ENCODE measurements around the gene PAEP. TPM values are rescaled to one million over a fixed set of nuclear protein-coding genes. Genes with fewer than 3 reads are reported as not detected.
"Not testable (repeated sequence)": the region's sequence is repeated elsewhere in the genome, so short reads cannot be mapped to it uniquely, and the experiment has no call there.

The PAEP gene
- not detected in 2 replicates for total RNA-seq (2014; rRNA removed)
- polyA plus RNA-seq (2012) = not detected

GRCh38 chr9:135561391-135562234 is at the start of gene PAEP:
Gene PAEP, plus strand, starts transcription at chr9:135561756.
- DNase-seq (ENCODE audit: low read depth) = peak; percentile 8

- DNase-seq (ENCODE audit: low read depth) = no peak
Measured at GRCh38 chr9:135512241-135512603, 49.3 kb upstream of the PAEP start.

GRCh38 chr9:135512904-135513303 is 48.7 kb upstream of the PAEP start:
- DNase-seq (ENCODE audit: low read depth) = no peak

GRCh38 chr9:135513351-135513846 is 48.2 kb upstream of the PAEP start:
- DNase-seq (ENCODE audit: low read depth) = no peak

GRCh38 chr9:135513906-135514305 is 47.6 kb upstream of the PAEP start:
- DNase-seq (ENCODE audit: low read depth) = not testable (repeated sequence)

GRCh38 chr9:135514342-135515082 is 47.0 kb upstream of the PAEP start:
- no peak for DNase-seq (ENCODE audit: low read depth)

- DNase-seq (ENCODE audit: low read depth) = no peak
Measured at GRCh38 chr9:135515083-135515951, 46.2 kb upstream of the PAEP start.

GRCh38 chr9:135516132-135516860 is 45.3 kb upstream of the PAEP start:
- DNase-seq (ENCODE audit: low read depth) = no peak

GRCh38 chr9:135517407-135517822 is 44.1 kb upstream of the PAEP start:
- DNase-seq (ENCODE audit: low read depth) = no peak

- no peak for DNase-seq (ENCODE audit: low read depth)
Measured at GRCh38 chr9:135519179-135519971, 42.2 kb upstream of the PAEP start.

- no peak for DNase-seq (ENCODE audit: low read depth)
Measured at GRCh38 chr9:135520916-135521607, 40.5 kb upstream of the PAEP start, which contains the start of gene LCN1. Gene LCN1, plus strand, starts transcription at chr9:135521440. Its CDS starts 58 bp downstream, at chr9:135521498.

- no peak for DNase-seq (ENCODE audit: low read depth)
Measured at GRCh38 chr9:135521608-135522095, 39.9 kb upstream of the PAEP start.

GRCh38 chr9:135522137-135522877 is 39.2 kb upstream of the PAEP start:
- DNase-seq (ENCODE audit: low read depth) = no peak

GRCh38 chr9:135522931-135523330 is 38.6 kb upstream of the PAEP start:
- no peak for DNase-seq (ENCODE audit: low read depth)

GRCh38 chr9:135523521-135524129 is 37.9 kb upstream of the PAEP start:
- DNase-seq (ENCODE audit: low read depth) = no peak

- peak; percentile 25 for DNase-seq (ENCODE audit: low read depth)
Measured at GRCh38 chr9:135524130-135524861, 37.3 kb upstream of the PAEP start.
